ENCODE data around the gene MLLT3. TPM values are rescaled to one million over a fixed set of nuclear protein-coding genes. Genes with fewer than 3 reads are reported as not detected.

MLLT3 gene
- total and polyA plus RNA-seq, 2 donors (not counting 3 experiments of a cell fraction or from before 2014, with no cell fraction given): 6.1 to 10.0 TPM

GRCh38 chr9:20506099-20506900 is 116.0 kb downstream of the MLLT3 start:
- peak overlapping the region; percentile 2 for H3K4me2 ChIP-seq (ENCODE audit: insufficient read depth, low read length)
- no peak for TF ChIP-seq EZH2 (IDR thresholded peaks at IDR 0.05; ENCODE audit: borderline replicate concordance, low read depth, low read length, severe bottlenecking)
- TF ChIP-seq FOS (IDR thresholded peaks at IDR 0.05; ENCODE audit: borderline replicate concordance, insufficient read depth, low read length): peak; percentile 16
- no peak overlapping the region for H3K4me3 ChIP-seq (replicated peaks in 1 of 3; ENCODE audit: insufficient read depth in 1 of 3, low read depth in 1 of 3, low read length in 3 of 3)
- no peaks in the 10 kb centered on the region for H3K36me3 ChIP-seq (ENCODE audit: control insufficient read depth in 2 of 2, extremely low read depth in 1 of 2, insufficient read depth in 2 of 2, low read length in 2 of 2)
- intact Hi-C loops (cut with micrococcal nuclease): no loop called here
- H3K27me3 ChIP-seq (ENCODE audit: control insufficient read depth in 2 of 2, insufficient read depth in 2 of 2, low read length in 2 of 2): no peaks in the 10 kb centered on the region
- H3K4me1 ChIP-seq (ENCODE audit: control insufficient read depth, extremely low read depth, insufficient read depth, low read length): peaks cover 2% of the 10 kb centered on the region
- no peak overlapping the region for H3K27ac ChIP-seq (ENCODE audit: insufficient read depth, low read depth, low read length)
- no peak overlapping the region for H3K9ac ChIP-seq (replicated peaks; ENCODE audit: extremely low read depth, insufficient read depth, low read length)
- BruUV-seq (replicated peaks): no TSS peak
- DNase-seq (ENCODE audit: low read depth, low spot score): peak; percentile 58
- ChIA-PET CTCF (interaction anchor here (0.8 to 1.0 kb wide), 3 partner anchors 11 to 83 kb away, joined by 3 to 4 read pairs (median 3); no protein-coding TSS in a partner anchor), POLR2A (no interaction called here)
- dilution Hi-C loops (cut with MboI; ENCODE audit: extremely low pct_ligation_motif_present, low sequenced_read_pairs): no loop called here
- H4K20me1 ChIP-seq (replicated peaks; ENCODE audit: control insufficient read depth, extremely low read depth, insufficient read depth, low read length): no peaks in the 10 kb centered on the region
- FAIRE-seq: peak; percentile 35
- no peak overlapping the region for H2AFZ ChIP-seq (ENCODE audit: low read depth, low read length)
- H3K9me1 ChIP-seq (replicated peaks; ENCODE audit: control insufficient read depth, extremely low read depth, insufficient read depth, low read length): no peaks in the 10 kb centered on the region
- no peaks in the 10 kb centered on the region for H3K79me2 ChIP-seq (ENCODE audit: control insufficient read depth, insufficient read depth, low read length)
- H3K9me3 ChIP-seq (replicated peaks; ENCODE audit: control insufficient read depth, insufficient read depth, low read length): no peaks in the 10 kb centered on the region

- Histone ChIP-seq H3K27me3 (ENCODE audit: control insufficient read depth in 2 of 2, insufficient read depth in 2 of 2, low read length in 2 of 2) (no peaks in the 10 kb centered on the region), H3K4me3 (replicated peaks in 1 of 3; ENCODE audit: insufficient read depth in 1 of 3, low read depth in 1 of 3, low read length in 3 of 3) (no peak overlapping the region), H2AFZ (ENCODE audit: low read depth, low read length) (no peak overlapping the region), H3K4me2 (ENCODE audit: insufficient read depth, low read length) (no peak overlapping the region), H3K79me2 (ENCODE audit: control insufficient read depth, insufficient read depth, low read length) (no peaks in the 10 kb centered on the region), H3K36me3 (ENCODE audit: control insufficient read depth in 2 of 2, extremely low read depth in 1 of 2, insufficient read depth in 2 of 2, low read length in 2 of 2) (no peaks in the 10 kb centered on the region), H3K9me1 (replicated peaks; ENCODE audit: control insufficient read depth, extremely low read depth, insufficient read depth, low read length) (no peaks in the 10 kb centered on the region), H3K27ac (ENCODE audit: insufficient read depth, low read depth, low read length) (no peak overlapping the region), H4K20me1 (replicated peaks; ENCODE audit: control insufficient read depth, extremely low read depth, insufficient read depth, low read length) (no peaks in the 10 kb centered on the region), H3K9me3 (replicated peaks; ENCODE audit: control insufficient read depth, insufficient read depth, low read length) (no peaks in the 10 kb centered on the region), H3K9ac (replicated peaks; ENCODE audit: extremely low read depth, insufficient read depth, low read length) (no peak overlapping the region), H3K4me1 (ENCODE audit: control insufficient read depth, extremely low read depth, insufficient read depth, low read length) (peaks cover 2% of the 10 kb centered on the region)
- DNase-seq (ENCODE audit: low read depth, low spot score): no peak
- no peak for FAIRE-seq
- ChIA-PET CTCF (no interaction called here), POLR2A (no interaction called here)
- TF ChIP-seq GATA2 (IDR thresholded peaks at IDR 0.05; ENCODE audit: insufficient read depth, insufficient read length, low read depth, low read length): no peak
- BruUV-seq (replicated peaks): no TSS peak
- dilution Hi-C loops (cut with MboI; ENCODE audit: extremely low pct_ligation_motif_present, low sequenced_read_pairs) (no loop called here), intact Hi-C loops (cut with micrococcal nuclease) (no loop called here)
Observed at GRCh38 chr9:20505574-20505973, 116.7 kb downstream of the MLLT3 start.

Data from endothelial cell of umbilical vein (primary cell).